Gastrocnemius medialis (tissue), 4 donors: ENCODE measurements around the gene GINS1. TPM values are rescaled to one million over a fixed set of nuclear protein-coding genes. Genes with fewer than 3 reads are reported as not detected.

ENCODE experiments used
- ATAC-seq, 2 donors: fragments of 150-250 bp; one replicate each; pipeline ENCODE4 v1.9.1; 2016
- DNase-seq, 2 donors: peaks; one replicate each; pipeline ENCODE4 v3.0.0-alpha.2; 2019
- H3K27ac ChIP-seq, 4 donors: fragments of 200-600 bp; sonication (generic); 1 replicate in 1 of 4; 2 replicates in 3 of 4; pipeline ENCODE4 v1.5.1; 2016 to 2018; ENCODE audit warnings: mild to moderate bottlenecking in 2 of 4, moderate library complexity in 1 of 4
- H3K27me3 ChIP-seq, 3 donors: fragments of 200-600 bp; sonication (generic) in 2 of 3; 1 replicate in 1 of 3; 2 replicates in 2 of 3; pipeline versions ENCODE4 v1.5.1 to v1.6.0; 2016 to 2019; ENCODE audit warnings: mild to moderate bottlenecking in 1 of 3, moderate library complexity in 1 of 3
- H3K36me3 ChIP-seq, 2 donors: fragments of 200-600 bp; sonication (generic) in 1 of 2; one replicate each; pipeline ENCODE4 v1.5.1; 2017 to 2018
- H3K4me1 ChIP-seq, 2 donors: fragments of 200-600 bp; sonication (generic) in 1 of 2; one replicate each; pipeline ENCODE4 v1.5.1; 2016 to 2017; ENCODE audit warnings: mild to moderate bottlenecking in 2 of 2
- H3K4me3 ChIP-seq, 4 donors: fragments of 200-600 bp; sonication (generic) in 3 of 4; 1 replicate in 1 of 4; 2 replicates in 3 of 4; pipeline ENCODE4 v1.5.1; 2016 to 2019; ENCODE audit warnings: mild to moderate bottlenecking in 2 of 4
- H3K9me3 ChIP-seq, 3 donors: fragments of 200-600 bp; sonication (generic) in 2 of 3; 1 replicate in 1 of 3; 2 replicates in 2 of 3; pipeline ENCODE4 v1.5.1; 2016 to 2019
- POLR2A ChIP-seq, 2 donors: fragments of 450-650 bp; IDR thresholded peaks; one replicate each; pipeline ENCODE4 v1.6.1; 2017; ENCODE audit warnings: antibody characterized with exemption in 2 of 2, mild to moderate bottlenecking in 2 of 2, moderate library complexity in 2 of 2
- in situ Hi-C, 4 donors: fragments of 200-750 bp; cut with MboI; loops; one replicate each; pipeline versions ENCODE4 v1.15.0 to v1.8.0; 2017; ENCODE audit warnings: low sequenced_read_pairs in 4 of 4
- intact Hi-C: fragments of 100-400 bp; cut with DNase I; formaldehyde crosslinking; loops from one replicate; pipeline ENCODE4 v1.15.1; 2023; ENCODE audit warnings: low total_unique reads
- total RNA-seq, 4 donors: library from RNA; depleted of rRNA; stranded (reverse); fragments of >200 nt; gene quantifications; one replicate each; pipeline versions ENCODE4 v1.1.0 to v1.2.3, GENCODE V29; 2016
- TF ChIP-seq, protein P1 (sequence below), 5 experiments: fragments of 450-650 bp in 3 of 5; fragments of 200-600 bp in 2 of 5; sonication (generic) in 2 of 5; IDR thresholded peaks in 4 of 5; conservative IDR thresholded peaks in 1 of 5; 1 replicate in 4 of 5; 2 replicates in 1 of 5; pipeline ENCODE4 v1.5.1; 2016 to 2019; ENCODE audit warnings: antibody characterized with exemption in 5 of 5, mild to moderate bottlenecking in 3 of 5, moderate library complexity in 3 of 5

Gene GINS1
- total RNA-seq, 4 donors from 2014 or later: 0.07 to 0.20 TPM; not detected in 2

DNA sequence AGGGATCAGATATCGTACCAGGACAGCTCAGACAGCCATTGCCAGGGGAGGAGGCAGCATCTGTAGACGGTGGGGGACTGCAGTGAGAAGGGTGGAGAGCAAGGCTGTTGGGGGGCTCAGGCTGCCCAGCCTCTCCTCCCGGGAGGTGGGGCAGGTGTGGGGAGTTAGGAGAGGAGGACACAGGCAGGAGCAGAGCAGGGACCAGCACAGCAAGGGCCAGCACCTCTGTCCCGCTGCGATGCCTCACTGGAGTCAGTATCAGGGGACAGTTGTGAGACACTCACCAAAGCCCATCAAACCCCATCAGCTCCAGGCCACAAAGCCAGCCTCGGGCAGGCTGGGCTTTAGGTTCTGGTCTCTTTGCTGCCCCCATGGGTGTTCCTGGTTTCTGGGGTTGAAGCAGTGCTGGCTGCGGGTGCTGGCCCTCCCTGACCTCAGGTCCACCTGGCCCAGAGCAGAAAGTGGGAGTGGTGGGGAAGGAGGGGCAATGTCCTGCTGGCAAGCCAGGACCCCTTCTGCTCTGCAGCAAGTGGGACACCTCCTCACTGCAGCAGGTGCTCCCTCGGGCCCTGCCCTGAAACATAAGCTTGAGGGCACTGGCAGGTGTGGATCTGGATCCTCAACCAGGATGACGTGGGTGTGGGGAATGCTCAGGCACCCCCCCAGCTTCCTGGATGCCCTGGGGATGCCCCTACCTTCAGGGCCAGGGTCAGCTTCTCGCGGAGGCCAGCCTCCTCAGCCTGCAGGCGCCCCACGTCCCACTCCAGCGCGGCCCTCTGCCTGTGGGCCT, 83.4 kb downstream of the GINS1 start:
- H3K36me3 ChIP-seq: no peaks in the 10 kb centered on the region

DNA sequence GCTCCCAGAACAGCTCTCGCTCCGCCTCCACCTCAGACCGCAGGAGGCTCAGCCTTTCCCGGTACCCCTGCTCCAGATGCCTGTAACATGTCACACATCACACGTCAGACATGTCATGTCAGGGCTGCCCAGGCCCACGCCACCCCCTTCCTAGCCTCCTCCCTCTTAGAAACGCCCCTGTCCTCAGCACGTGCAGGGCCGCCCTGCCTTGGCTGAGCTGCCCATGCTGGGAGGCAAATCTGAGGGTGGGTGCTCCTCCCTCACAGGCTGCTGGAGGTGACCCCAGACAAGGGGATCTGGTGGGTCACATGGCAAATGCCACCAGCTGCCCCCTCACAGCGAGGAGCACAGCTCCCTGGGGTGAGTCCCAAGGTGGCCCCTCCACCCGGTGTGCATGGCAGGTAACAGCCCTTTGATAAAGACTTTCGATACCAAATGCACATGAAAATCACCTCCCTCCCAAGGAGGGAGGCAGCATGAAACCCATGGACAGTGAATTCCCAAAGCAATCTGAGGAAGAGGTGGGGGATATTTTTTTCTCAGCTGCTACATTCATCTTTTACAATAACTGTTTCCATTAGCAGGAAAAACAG, 84.1 kb downstream of the GINS1 start:
- intact Hi-C loops: no loop called here
- Histone ChIP-seq H3K4me1 (no peaks in the 10 kb centered on the region), H3K27ac (no peak overlapping the region), H3K36me3 (no peaks in the 10 kb centered on the region), H3K4me3 (no peak overlapping the region), H3K9me3 (no peaks in the 10 kb centered on the region), H3K27me3 (no peaks in the 10 kb centered on the region)
- DNase-seq (no peak), ATAC-seq (no peak)
- in situ Hi-C loops: no loop called here
- no peak for TF ChIP-seq POLR2A (IDR thresholded peaks at IDR 0.05)
- TF ChIP-seq, protein P1, sequence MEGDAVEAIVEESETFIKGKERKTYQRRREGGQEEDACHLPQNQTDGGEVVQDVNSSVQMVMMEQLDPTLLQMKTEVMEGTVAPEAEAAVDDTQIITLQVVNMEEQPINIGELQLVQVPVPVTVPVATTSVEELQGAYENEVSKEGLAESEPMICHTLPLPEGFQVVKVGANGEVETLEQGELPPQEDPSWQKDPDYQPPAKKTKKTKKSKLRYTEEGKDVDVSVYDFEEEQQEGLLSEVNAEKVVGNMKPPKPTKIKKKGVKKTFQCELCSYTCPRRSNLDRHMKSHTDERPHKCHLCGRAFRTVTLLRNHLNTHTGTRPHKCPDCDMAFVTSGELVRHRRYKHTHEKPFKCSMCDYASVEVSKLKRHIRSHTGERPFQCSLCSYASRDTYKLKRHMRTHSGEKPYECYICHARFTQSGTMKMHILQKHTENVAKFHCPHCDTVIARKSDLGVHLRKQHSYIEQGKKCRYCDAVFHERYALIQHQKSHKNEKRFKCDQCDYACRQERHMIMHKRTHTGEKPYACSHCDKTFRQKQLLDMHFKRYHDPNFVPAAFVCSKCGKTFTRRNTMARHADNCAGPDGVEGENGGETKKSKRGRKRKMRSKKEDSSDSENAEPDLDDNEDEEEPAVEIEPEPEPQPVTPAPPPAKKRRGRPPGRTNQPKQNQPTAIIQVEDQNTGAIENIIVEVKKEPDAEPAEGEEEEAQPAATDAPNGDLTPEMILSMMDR (IDR thresholded peaks at IDR 0.05 in 4 of 5, conservative IDR thresholded peaks at IDR 0.05 in 1 of 5): no peak

More for the DNA sequence above, 83.4 kb downstream of the GINS1 start:
- Histone ChIP-seq H3K4me3 (no peak overlapping the region), H3K27ac (no peak overlapping the region), H3K4me1 (no peaks in the 10 kb centered on the region), H3K27me3 (no peaks in the 10 kb centered on the region), H3K9me3 (no peaks in the 10 kb centered on the region)
- DNase-seq (no peak), ATAC-seq (no peak)
- TF ChIP-seq POLR2A (IDR thresholded peaks at IDR 0.05): no peak
- TF ChIP-seq, protein P1 (IDR thresholded peaks at IDR 0.05 in 4 of 5, conservative IDR thresholded peaks at IDR 0.05 in 1 of 5): no peak
- in situ Hi-C loops (no loop called here), intact Hi-C loops (no loop called here)

DNA sequence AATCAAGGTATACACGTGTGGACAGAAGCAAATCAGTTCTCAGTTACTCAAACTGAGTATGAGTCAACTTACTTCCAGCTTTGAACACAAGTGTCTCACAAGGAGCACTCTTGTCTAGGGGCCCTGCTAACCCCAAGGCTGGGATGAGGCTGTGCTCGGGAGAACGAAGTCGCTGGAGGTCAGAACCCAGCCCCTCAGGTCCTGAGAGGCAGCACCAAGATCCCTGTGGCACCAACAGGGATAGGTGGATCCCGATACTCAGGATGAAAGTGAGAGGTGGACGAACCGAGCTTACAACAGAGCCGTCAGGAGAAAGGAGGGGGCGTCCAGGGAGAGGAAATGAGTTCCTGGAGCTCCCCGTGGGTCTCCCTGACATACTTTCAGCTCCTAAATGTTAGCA, 85.7 kb downstream of the GINS1 start:
- no peak for ATAC-seq
- H3K4me1 ChIP-seq: no peaks in the 10 kb centered on the region
- no peak overlapping the region for H3K4me3 ChIP-seq
- intact Hi-C loops (no loop called here), in situ Hi-C loops (no loop called here)
- DNase-seq: no peak
- no peak overlapping the region for H3K27ac ChIP-seq
- no peaks in the 10 kb centered on the region for H3K27me3 ChIP-seq
- H3K9me3 ChIP-seq: no peaks in the 10 kb centered on the region
- no peak for TF ChIP-seq POLR2A (IDR thresholded peaks at IDR 0.05)
- TF ChIP-seq, protein P1 (IDR thresholded peaks at IDR 0.05 in 4 of 5, conservative IDR thresholded peaks at IDR 0.05 in 1 of 5): no peak
- H3K36me3 ChIP-seq: no peaks in the 10 kb centered on the region

DNA sequence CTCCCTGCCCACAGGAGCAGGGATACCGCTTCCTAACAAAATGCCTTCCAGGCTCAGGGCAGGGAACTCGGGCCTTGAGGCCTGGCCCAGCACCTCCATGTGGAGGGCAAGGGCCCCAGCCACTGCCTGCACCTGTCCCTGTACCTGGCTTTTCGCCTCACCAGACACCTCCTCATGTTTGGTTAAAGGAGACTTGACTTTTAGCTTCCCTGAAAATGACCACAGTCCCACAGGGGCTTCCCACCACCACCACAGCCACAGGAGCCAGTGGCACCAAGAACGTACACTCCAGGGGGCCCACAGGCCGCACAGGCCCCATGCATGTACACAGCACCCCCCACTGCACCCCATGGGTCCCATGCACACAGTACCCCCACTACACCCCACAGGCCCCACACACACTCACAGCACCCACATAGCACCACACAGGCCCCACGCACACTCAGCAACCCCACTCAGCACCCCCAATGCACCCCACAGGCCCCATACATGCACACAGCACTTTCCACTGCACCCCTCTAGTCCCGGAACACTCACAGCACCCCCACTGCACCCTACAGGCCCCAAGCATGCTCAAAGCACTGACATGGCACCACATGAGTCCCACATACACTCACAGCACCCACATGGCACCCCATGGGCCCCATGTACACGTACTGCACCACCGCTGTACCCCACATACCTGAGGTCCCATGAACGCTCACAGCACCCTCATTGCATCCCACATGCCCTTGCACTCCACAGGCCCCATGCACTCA, 86.5 kb downstream of the GINS1 start:
- no peak for ATAC-seq

More for the DNA sequence above, 86.5 kb downstream of the GINS1 start:
- Histone ChIP-seq H3K36me3 (no peaks in the 10 kb centered on the region), H3K27ac (no peak overlapping the region), H3K4me3 (no peak overlapping the region), H3K4me1 (no peaks in the 10 kb centered on the region), H3K9me3 (no peaks in the 10 kb centered on the region), H3K27me3 (no peaks in the 10 kb centered on the region)
- DNase-seq: no peak
- TF ChIP-seq, protein P1 (IDR thresholded peaks at IDR 0.05 in 4 of 5, conservative IDR thresholded peaks at IDR 0.05 in 1 of 5): no peak
- no peak for TF ChIP-seq POLR2A (IDR thresholded peaks at IDR 0.05)
- in situ Hi-C loops (no loop called here), intact Hi-C loops (no loop called here)
